K562 (cell line): ENCODE results near the gene APOC4. TPM values are rescaled to one million over a fixed set of nuclear protein-coding genes. Genes with fewer than 3 reads are reported as not detected.

Experiments
- ATAC-seq: fragments of 200-7000 bp; cut with Tn5 transposase; 3 replicates; pipeline ENCODE4 v1.9.1; 2020; ENCODE audit warnings: moderate library complexity
- BruUV-seq: library from RNA; stranded (reverse); fragments of 400-500 nt; replicated peaks from 2 replicates; lab custom pipeline; 2021; lab: Mats Ljungman, UMichigan
- CTCF ChIA-PET: fragments of 300-600 bp; formaldehyde crosslinking; extraction: SDS; loops from one replicate; lab custom pipeline; 2021; ENCODE audit warnings: low intra/inter-chr PET ratio; lab: Yijun Ruan, JAX
- POLR2A ChIA-PET: fragments of 300-600, 350-650 bp; sonication (Branson Sonifier 250); formaldehyde crosslinking; extraction: SDS; loops from one replicate; lab custom pipeline; 2021; ENCODE audit warnings: antibody characterized with exemption, inconsistent platforms; lab: Yijun Ruan, JAX
- DNase-seq, 4 experiments: peaks; one replicate each; pipeline versions ENCODE4 v3.0.0 to v3.0.0-alpha.2; 2011 to 2018; ENCODE audit warnings: low spot score in 3 of 4, mixed read lengths in 3 of 4; ENCODE audit errors: extremely low read depth in 1 of 4
- FAIRE-seq: peaks from 2 replicates; lab custom pipeline; 2011; peaks lifted over from hg19 to GRCh38; lab: Jason Lieb, UNC
- H2AFZ ChIP-seq: 2 replicates; pipeline ENCODE4 v1.6.0; 2011; ENCODE audit warnings: low read depth, low read length, control low read depth, inconsistent platforms
- H3K27ac ChIP-seq: fragments of 200-600 bp; 3 replicates; pipeline ENCODE4 v1.8.0; 2011; ENCODE audit warnings: low read depth, mild to moderate bottlenecking, control low read depth, inconsistent platforms, low read length, moderate library complexity, mixed read lengths; ENCODE audit errors: extremely low read depth
- H3K27me3 ChIP-seq, 2 experiments: fragments of 300-600 bp in 1 of 2; 2 replicates in 1 of 2; 3 replicates in 1 of 2; pipeline versions ENCODE4 v1.6.0 to v1.8.0; 2011; ENCODE audit warnings: inconsistent platforms in 2 of 2, low read length in 2 of 2, mild to moderate bottlenecking in 1 of 2, mixed read lengths in 1 of 2, moderate library complexity in 1 of 2; ENCODE audit not compliant: control insufficient read depth in 2 of 2, insufficient read depth in 2 of 2
- H3K36me3 ChIP-seq: fragments of 300-600 bp; 3 replicates; pipeline ENCODE4 v1.8.0; 2011; ENCODE audit warnings: mild to moderate bottlenecking, low read length, inconsistent platforms; ENCODE audit not compliant: control insufficient read depth, insufficient read depth
- H3K4me1 ChIP-seq, 2 experiments: fragments of 200-600 bp in 1 of 2; replicated peaks in 1 of 2; 2 replicates in 1 of 2; 3 replicates in 1 of 2; pipeline versions ENCODE4 v1.5.1 to v1.8.0; 2011; ENCODE audit warnings: inconsistent platforms in 2 of 2, low read length in 2 of 2, mild to moderate bottlenecking in 1 of 2, mixed read lengths in 1 of 2, moderate library complexity in 1 of 2; ENCODE audit not compliant: control insufficient read depth in 2 of 2, insufficient read depth in 2 of 2
- H3K4me2 ChIP-seq: 2 replicates; pipeline ENCODE4 v1.6.1; 2011; ENCODE audit warnings: low read length, control low read depth, inconsistent platforms, mixed read lengths; ENCODE audit not compliant: insufficient read depth
- H3K4me3 ChIP-seq: fragments of 200-600 bp; sonication (generic), shearing (Covaris generic); 2 replicates; pipeline ENCODE4 v1.5.1; 2016; ENCODE audit warnings: control low read depth, inconsistent platforms
- H3K79me2 ChIP-seq: fragments of 200-600 bp; 3 replicates; pipeline ENCODE4 v1.8.0; 2011; ENCODE audit warnings: low read length, inconsistent platforms; ENCODE audit not compliant: control insufficient read depth, insufficient read depth
- H3K9ac ChIP-seq, 2 experiments: 2 replicates each; pipeline versions ENCODE4 v1.6.0 to v1.6.1; 2011; ENCODE audit warnings: low read depth in 2 of 2, low read length in 2 of 2, control low read depth in 1 of 2, inconsistent platforms in 1 of 2, mild to moderate bottlenecking in 1 of 2, mixed read lengths in 1 of 2; ENCODE audit not compliant: insufficient read depth in 1 of 2
- H3K9me1 ChIP-seq: one replicate; pipeline ENCODE4 v1.6.0; 2011; ENCODE audit warnings: inconsistent platforms, mild to moderate bottlenecking, low read length, moderate library complexity; ENCODE audit not compliant: control insufficient read depth, insufficient read depth
- H3K9me3 ChIP-seq: replicated peaks from 2 replicates; pipeline ENCODE4 v1.5.1; 2011; ENCODE audit warnings: low read depth, low read length, inconsistent platforms; ENCODE audit not compliant: control insufficient read depth, insufficient read depth
- H4K20me1 ChIP-seq: replicated peaks from 2 replicates; pipeline ENCODE4 v1.6.1; 2011; ENCODE audit warnings: low read length, inconsistent platforms, mixed read lengths; ENCODE audit not compliant: control insufficient read depth, insufficient read depth
- CBX1 ChIP-seq: sonication (generic); IDR thresholded peaks from 2 replicates; pipeline ENCODE4 v1.6.1; 2016; ENCODE audit warnings: antibody characterized with exemption, low read depth, mild to moderate bottlenecking
- FOXM1 ChIP-seq, 2 experiments: fragments of 450-650 bp in 1 of 2; sonication (generic) in 1 of 2; formaldehyde crosslinking in 1 of 2; IDR thresholded peaks; 2 replicates each; pipeline versions ENCODE4 v1.6.1 to v1.9.0; 2017 to 2022; ENCODE audit warnings: low read depth in 2 of 2, mild to moderate bottlenecking in 2 of 2, missing genetic modification reagents in 1 of 2, moderate library complexity in 1 of 2
- JUN ChIP-seq, 2 experiments: sonication (generic) in 1 of 2; formaldehyde crosslinking in 1 of 2; IDR thresholded peaks; 2 replicates each; pipeline versions ENCODE4 v1.6.1 to v1.8.0; 2012 to 2022; ENCODE audit warnings: borderline replicate concordance in 2 of 2, mild to moderate bottlenecking in 2 of 2, improper control_type of control experiment in 1 of 2, low read depth in 1 of 2, low read length in 1 of 2, missing genetic modification reagents in 1 of 2
- KDM1A ChIP-seq, 2 experiments: fragments of 450-650 bp; IDR thresholded peaks; 2 replicates each; pipeline ENCODE4 v1.6.1; 2016; ENCODE audit warnings: mild to moderate bottlenecking in 2 of 2
- KDM4B ChIP-seq, 2 experiments: fragments of 450-650 bp in 1 of 2; sonication (generic) in 1 of 2; IDR thresholded peaks; 2 replicates each; pipeline ENCODE4 v1.6.1; 2016 to 2017; ENCODE audit warnings: borderline replicate concordance in 2 of 2, antibody characterized with exemption in 1 of 2, low read depth in 1 of 2, mild to moderate bottlenecking in 1 of 2
- POLR2A ChIP-seq: fragments of 450-650 bp; conservative IDR thresholded peaks from 2 replicates; pipeline ENCODE4 v1.6.1; 2016
- POLR2G ChIP-seq: fragments of 200-400 bp; formaldehyde crosslinking; IDR thresholded peaks from 2 replicates; pipeline ENCODE4 v1.6.1; 2017; ENCODE audit warnings: low read depth, mild to moderate bottlenecking, antibody characterized with exemption, low read length, moderate library complexity
- TGIF2 ChIP-seq: sonication (generic); formaldehyde crosslinking; IDR thresholded peaks from 2 replicates; pipeline ENCODE4 v1.8.1; 2022; ENCODE audit warnings: mild to moderate bottlenecking, missing genetic modification reagents, moderate library complexity
- ZNF282 ChIP-seq: sonication (generic); formaldehyde crosslinking; IDR thresholded peaks from 2 replicates; pipeline ENCODE4 v1.8.1; 2023; ENCODE audit warnings: missing genetic modification reagents
- WGBS: fragments of 100-300 bp; shearing (Covaris generic); methylation state at CpG from one replicate; pipeline ENCODE4 v1.1.6; 2016; ENCODE audit warnings: low coverage, mixed read lengths; ENCODE audit not compliant: insufficient coverage; ENCODE audit errors: missing lambda C conversion rate; 5-methylcytosine and 5-hydroxymethylcytosine counted together
- in situ Hi-C: fragments of 300-500 bp; cut with MboI; formaldehyde crosslinking; loops from 4 replicates; pipeline ENCODE4 v1.15.0; 2018; ENCODE audit warnings: inconsistent platforms, mixed read lengths
- intact Hi-C: fragments of 100-400 bp; cut with micrococcal nuclease; formaldehyde crosslinking; loops from 2 replicates; pipeline ENCODE4 v1.14.2; 2022
- polyA plus RNA-seq, 8 experiments: library from polyadenylated mRNA; depleted of rRNA in 4 of 8; stranded (reverse) in 5 of 8; unstranded in 3 of 8; fragments of >200 nt; fragmentation: Nextera tagmentation in 2 of 8; fragmentation: Illumina TruSeq in 1 of 8; extraction: Ambion mirVana in 2 of 8; extraction: Trizol in 1 of 8; gene quantifications; 2 replicates each; pipeline versions ENCODE4 v1.2.1 to v1.2.3, GENCODE V29; 2011 to 2014; ENCODE audit warnings: inconsistent platforms in 1 of 8, missing spikeins in 1 of 8
- total RNA-seq, 7 experiments: library from RNA; depleted of rRNA in 6 of 7; stranded (reverse); fragments of >200 nt in 6 of 7; fragmentation: Illumina TruSeq in 2 of 7; extraction: Trizol in 2 of 7; gene quantifications; 2 replicates each; pipeline versions ENCODE4 v1.2.1 to v1.2.3, GENCODE V29; 2011 to 2021; ENCODE audit warnings: low replicate concordance in 1 of 7
- TF ChIP-seq, protein P1 (sequence below): fragments of 450-650 bp; IDR thresholded peaks from 2 replicates; pipeline ENCODE4 v1.7.1; 2018; ENCODE audit warnings: mild to moderate bottlenecking, low read depth; ENCODE audit not compliant: partially characterized antibody
- TF ChIP-seq, protein P2 (sequence below): conservative IDR thresholded peaks from 2 replicates; pipeline ENCODE4 v1.6.1; 2011; ENCODE audit warnings: low read depth, mild to moderate bottlenecking, low read length; ENCODE audit not compliant: control insufficient read depth
- TF ChIP-seq, protein P3 (sequence below): fragments of 250-450 bp; sonication (Bioruptor Pico); IDR thresholded peaks from 2 replicates; pipeline ENCODE4 v1.8.0; 2021; ENCODE audit warnings: mild to moderate bottlenecking, moderate library complexity

The APOC4 gene
- total and polyA plus RNA-seq, 9 of the 15 experiments (the other 6 are each of a cell fraction or from before 2014, with no cell fraction given), result 0.46 TPM; not detected in 8

DNA sequence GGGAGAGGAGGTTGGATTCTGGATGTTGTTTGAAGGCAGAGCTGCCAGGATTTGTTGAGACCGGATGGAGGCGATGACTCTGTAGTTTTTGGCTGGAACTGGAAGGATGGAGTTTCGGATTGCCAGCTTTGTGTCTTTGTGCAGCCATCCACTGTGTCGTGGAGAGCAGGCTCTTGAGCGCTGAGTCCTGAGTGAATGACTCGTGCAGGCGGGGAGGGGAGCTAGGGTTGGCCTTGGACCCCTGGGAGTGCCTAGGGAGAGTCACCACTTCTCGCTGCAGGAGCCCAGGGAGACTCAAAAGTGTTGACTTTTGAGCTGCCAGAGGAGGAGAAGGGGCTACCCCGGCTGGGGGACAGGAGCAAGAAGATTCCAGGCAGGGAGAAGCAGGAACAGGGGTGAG is 47.1 kb upstream of the APOC4 start (continued):
- TF ChIP-seq JUN (IDR thresholded peaks at IDR 0.05; ENCODE audit: borderline replicate concordance, low read depth, low read length) (no peak), JUN (CRISPR knock-in tag; IDR thresholded peaks at IDR 0.05; ENCODE audit: borderline replicate concordance) (no peak)
- TF ChIP-seq, protein P1, sequence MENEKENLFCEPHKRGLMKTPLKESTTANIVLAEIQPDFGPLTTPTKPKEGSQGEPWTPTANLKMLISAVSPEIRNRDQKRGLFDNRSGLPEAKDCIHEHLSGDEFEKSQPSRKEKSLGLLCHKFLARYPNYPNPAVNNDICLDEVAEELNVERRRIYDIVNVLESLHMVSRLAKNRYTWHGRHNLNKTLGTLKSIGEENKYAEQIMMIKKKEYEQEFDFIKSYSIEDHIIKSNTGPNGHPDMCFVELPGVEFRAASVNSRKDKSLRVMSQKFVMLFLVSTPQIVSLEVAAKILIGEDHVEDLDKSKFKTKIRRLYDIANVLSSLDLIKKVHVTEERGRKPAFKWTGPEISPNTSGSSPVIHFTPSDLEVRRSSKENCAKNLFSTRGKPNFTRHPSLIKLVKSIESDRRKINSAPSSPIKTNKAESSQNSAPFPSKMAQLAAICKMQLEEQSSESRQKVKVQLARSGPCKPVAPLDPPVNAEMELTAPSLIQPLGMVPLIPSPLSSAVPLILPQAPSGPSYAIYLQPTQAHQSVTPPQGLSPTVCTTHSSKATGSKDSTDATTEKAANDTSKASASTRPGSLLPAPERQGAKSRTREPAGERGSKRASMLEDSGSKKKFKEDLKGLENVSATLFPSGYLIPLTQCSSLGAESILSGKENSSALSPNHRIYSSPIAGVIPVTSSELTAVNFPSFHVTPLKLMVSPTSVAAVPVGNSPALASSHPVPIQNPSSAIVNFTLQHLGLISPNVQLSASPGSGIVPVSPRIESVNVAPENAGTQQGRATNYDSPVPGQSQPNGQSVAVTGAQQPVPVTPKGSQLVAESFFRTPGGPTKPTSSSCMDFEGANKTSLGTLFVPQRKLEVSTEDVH, result no peak
- TF ChIP-seq, all 486 proteins: peak for 0

DNA sequence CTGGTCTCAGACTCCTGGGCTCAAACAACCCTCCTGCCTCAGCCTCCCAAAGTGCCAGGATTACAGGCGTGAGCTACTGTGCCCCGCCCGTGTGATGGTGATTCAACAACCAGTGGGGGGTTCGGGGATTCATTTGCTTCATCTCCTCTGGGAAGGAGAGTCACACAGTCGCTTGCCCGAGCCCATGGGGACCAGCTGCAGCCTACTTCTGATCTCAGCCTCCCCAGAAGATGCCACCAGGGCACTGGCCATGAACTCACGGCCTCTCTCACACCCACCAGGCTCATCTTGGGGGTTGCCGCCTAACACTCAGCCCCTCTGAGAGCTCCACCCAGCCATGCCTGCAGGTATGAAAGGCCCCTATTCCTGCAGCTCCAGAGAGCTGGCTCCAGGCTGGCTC is 44.2 kb upstream of the APOC4 start:
- H3K79me2 ChIP-seq, result peaks cover 44% of the 10 kb centered on the region
- no peak overlapping the region for H2AFZ ChIP-seq
- 89% methylated on average over 4 of the region's 8 CpGs for WGBS
- H3K36me3 ChIP-seq, result peaks cover 93% of the 10 kb centered on the region
- FAIRE-seq (no peak), DNase-seq (no peak), ATAC-seq (no peak)
- no peaks in the 10 kb centered on the region for H3K9me3 ChIP-seq
- CTCF ChIA-PET, result no interaction called here
- no TSS peak for BruUV-seq
- intact Hi-C loops, result no loop called here
- no peak overlapping the region for H3K4me3 ChIP-seq
- H3K4me1 ChIP-seq, result peaks cover 0 to 32% of the 10 kb centered on the region in 2 experiments; a peak in 3 of 5 replicates
- POLR2A ChIA-PET, result interaction anchor here (0.7 to 1.2 kb wide), 4 partner anchors 14 to 203 kb away, joined by 3 to 5 read pairs (median 4); partner anchors contain the start of gene CLPTM1
- H4K20me1 ChIP-seq, result peaks cover 3% of the 10 kb centered on the region; the same call in 1 of the 2 replicates
- in situ Hi-C loops, result loop anchor here (10.0 kb wide), 1 partner anchor 157 kb away; no protein-coding TSS in a partner anchor
- no peak overlapping the region for H3K4me2 ChIP-seq
- H3K9me1 ChIP-seq, result peaks cover 3% of the 10 kb centered on the region
- no peak overlapping the region for H3K27ac ChIP-seq
- H3K9ac ChIP-seq, result peak overlapping the region in 1 of 2 experiments; percentile 71; a peak in 1 of 4 replicates
- H3K27me3 ChIP-seq, result no peaks in the 10 kb centered on the region
- TF ChIP-seq KDM4B (IDR thresholded peaks at IDR 0.05; ENCODE audit: borderline replicate concordance in 2 of 2, low read depth in 1 of 2), result no peak
- peak; percentile 15; the same call in 1 of the 2 replicates for TF ChIP-seq POLR2A
- no peak for TF ChIP-seq ZNF282
- TF ChIP-seq FOXM1 (IDR thresholded peaks at IDR 0.05; ENCODE audit: low read depth), result no peak
- TF ChIP-seq FOXM1 (CRISPR knock-in tag; IDR thresholded peaks at IDR 0.05; ENCODE audit: low read depth), result no peak
- TF ChIP-seq, protein P2, sequence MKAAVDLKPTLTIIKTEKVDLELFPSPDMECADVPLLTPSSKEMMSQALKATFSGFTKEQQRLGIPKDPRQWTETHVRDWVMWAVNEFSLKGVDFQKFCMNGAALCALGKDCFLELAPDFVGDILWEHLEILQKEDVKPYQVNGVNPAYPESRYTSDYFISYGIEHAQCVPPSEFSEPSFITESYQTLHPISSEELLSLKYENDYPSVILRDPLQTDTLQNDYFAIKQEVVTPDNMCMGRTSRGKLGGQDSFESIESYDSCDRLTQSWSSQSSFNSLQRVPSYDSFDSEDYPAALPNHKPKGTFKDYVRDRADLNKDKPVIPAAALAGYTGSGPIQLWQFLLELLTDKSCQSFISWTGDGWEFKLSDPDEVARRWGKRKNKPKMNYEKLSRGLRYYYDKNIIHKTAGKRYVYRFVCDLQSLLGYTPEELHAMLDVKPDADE, result no peak
- TF ChIP-seq KDM1A (IDR thresholded peaks at IDR 0.05), result no peak
- TF ChIP-seq CBX1, result no peak
- TF ChIP-seq TGIF2 (CRISPR knock-in tag), result no peak
- TF ChIP-seq, protein P3, sequence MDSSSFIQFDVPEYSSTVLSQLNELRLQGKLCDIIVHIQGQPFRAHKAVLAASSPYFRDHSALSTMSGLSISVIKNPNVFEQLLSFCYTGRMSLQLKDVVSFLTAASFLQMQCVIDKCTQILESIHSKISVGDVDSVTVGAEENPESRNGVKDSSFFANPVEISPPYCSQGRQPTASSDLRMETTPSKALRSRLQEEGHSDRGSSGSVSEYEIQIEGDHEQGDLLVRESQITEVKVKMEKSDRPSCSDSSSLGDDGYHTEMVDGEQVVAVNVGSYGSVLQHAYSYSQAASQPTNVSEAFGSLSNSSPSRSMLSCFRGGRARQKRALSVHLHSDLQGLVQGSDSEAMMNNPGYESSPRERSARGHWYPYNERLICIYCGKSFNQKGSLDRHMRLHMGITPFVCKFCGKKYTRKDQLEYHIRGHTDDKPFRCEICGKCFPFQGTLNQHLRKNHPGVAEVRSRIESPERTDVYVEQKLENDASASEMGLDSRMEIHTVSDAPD (CRISPR knock-in tag), result no peak
- TF ChIP-seq POLR2G, result peak; percentile 56; the same call in 1 of the 2 replicates
